ELF-1 (cell line): ENCODE results near the gene TMTC1.
"Not testable (repeated sequence)": the region's sequence is repeated elsewhere in the genome, so short reads cannot be mapped to it uniquely, and the experiment has no call there.

Experiments used
- DNase-seq: peaks from one replicate; pipeline ENCODE4 v3.0.0-alpha.2; 2016; ENCODE audit warnings: low read depth, low spot score

TMTC1 gene

DNA sequence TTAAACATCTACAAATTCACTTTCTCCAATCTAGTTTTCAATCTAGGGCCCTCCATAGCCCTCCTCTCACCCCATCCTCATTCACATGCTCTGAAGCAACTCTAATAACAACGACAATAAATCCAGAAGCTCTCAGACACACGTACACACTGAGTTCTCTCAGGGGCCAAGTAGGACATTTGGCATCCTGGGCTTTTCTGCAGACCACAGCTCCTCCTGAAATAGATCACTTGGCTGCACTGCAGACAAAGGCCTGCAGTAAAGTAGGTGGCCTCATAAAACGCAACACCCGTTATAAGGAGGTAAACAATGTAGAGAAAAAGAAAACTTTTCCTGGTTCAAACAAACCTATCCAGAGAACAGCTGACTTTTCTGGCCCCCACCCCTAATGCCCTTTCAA, 111.2 kb downstream of the TMTC1 start:
- DNase-seq, result no peak

DNA sequence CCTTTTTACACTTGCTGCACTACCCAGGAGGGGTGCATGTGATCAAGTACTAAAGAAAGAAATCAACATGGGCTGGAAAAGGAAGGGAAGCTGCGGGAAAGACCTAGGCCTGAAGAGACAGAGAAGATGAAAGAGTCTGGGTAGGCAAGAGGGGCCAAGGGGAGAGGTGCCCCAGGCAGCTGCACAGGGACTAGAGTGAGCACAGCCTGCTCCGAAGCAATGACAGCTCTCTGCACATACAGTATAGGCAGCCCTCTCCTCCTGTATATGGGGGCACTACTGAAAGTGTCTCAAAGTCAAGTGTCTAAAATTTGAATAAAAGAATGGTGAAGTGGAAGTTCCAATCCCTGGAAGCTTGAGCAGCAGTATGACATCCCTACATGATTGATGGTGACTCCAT, 112.0 kb downstream of the TMTC1 start:
- DNase-seq, result no peak

DNA sequence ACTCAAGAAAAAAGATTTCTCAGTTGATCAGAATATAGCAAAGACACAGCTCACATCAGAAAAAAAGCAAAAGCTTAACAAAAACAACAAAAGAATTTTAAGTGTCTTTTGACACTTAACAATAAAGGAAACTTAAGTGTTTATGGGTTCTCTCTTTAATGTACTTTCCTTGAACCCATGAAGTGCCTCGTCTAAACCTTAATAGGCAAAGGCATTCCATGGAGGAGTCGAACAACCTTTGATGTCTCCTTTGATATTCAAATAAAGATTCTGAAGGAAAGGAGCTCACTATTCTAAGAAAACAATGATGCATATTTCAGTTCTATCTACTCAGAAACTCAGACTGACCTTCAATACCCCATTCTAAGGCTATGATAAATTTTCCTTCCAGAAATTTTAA, 116.7 kb downstream of the TMTC1 start:
- DNase-seq, result no peak

DNA sequence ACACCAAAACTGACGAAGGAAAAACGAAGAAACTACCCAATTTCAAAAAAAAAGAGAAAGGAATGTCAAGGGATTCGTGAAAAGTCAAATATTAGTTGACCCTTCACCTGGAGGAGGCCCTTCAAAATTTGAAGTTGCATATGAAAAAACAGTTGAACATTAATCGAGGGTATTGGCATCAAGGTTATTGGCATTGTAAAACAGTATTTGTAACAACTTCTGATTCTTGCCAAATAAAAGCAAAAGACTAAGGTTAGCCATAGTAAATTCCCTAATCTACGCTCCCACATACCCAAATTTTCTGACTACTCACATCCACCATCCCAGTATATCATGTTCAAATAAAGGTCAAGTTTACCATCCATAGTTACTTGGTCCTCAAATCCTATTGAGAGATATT, 118.6 kb downstream of the TMTC1 start:
- no peak for DNase-seq

DNA sequence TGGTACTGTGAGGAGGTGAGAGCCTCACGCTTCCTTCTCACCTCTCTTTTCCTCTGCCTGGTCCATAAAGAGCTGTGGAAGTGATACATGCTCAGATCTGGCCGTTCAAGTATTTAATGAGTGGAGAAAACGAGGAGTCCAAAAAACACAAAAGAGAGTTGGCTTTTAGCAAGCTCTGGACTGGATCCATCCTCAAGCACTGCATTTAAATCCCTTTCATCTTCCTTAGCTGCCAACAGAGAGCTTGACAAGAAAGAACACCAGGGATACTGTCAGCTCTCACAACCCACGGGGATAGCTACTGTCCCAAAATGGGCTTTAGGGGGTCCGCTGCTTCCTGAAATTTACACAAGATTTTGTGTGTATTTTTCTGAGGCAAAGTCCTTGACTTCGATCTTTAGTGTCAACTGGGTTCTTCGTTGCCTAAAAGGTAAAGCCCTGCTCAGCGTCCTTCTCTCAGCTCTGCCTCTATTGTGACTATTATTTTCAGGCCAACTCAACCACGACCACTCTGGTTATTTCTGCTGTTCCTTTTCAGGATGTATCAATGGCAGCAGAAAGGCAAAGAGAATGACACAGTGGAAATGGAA, 120.9 kb downstream of the TMTC1 start:
- DNase-seq, result no peak

GRCh38 chr12:29660847-29661246, 122.9 kb downstream of the TMTC1 start:
- DNase-seq, result no peak

- no peak for DNase-seq
Observed at GRCh38 chr12:29656762-29657538, 126.8 kb downstream of the TMTC1 start.

DNA sequence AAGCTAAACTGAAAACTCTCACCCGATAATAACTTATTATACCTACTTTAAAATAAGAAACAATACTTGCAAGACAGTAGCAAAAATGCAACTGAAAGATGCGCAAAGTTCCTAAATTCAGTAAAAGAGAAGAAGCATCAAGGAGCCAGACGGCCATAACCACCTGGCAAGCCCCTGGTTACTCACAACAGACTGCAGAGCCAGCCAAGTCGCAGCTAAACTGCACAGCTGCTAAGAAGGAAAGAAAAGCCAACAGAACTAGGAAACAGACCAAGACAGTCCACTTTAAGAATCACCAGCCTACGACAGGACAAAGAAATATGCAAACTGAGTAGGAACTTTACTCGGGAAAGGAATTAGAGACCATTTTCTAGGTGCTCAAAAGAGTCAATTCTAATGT, 127.9 kb downstream of the TMTC1 start:
- DNase-seq, result no peak

DNA sequence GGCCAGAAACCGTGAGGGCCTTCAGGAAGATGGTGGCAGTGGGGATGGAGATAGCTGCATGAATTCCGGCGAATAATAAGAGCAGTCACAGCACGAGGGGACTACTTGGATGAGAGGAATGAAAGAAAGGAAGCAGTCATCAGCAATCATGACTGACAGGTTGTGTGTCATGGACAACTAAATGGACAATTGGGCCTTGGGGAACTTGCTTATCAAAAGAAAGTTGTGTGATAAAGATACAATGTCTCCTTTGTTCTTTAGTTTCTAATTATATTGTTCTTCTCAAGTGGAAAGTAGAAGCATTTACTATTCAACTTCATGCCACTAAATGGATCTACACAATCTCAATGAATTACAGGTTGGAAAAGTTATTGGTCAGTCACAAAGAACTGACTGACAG, 130.5 kb downstream of the TMTC1 start:
- DNase-seq, result no peak

GRCh38 chr12:29650371-29650770, 133.4 kb downstream of the TMTC1 start:
- no peak for DNase-seq

GRCh38 chr12:29649722-29650121, 134.0 kb downstream of the TMTC1 start:
- DNase-seq, result no peak

- DNase-seq, result no peak
Observed at GRCh38 chr12:29644536-29645162, 139.1 kb downstream of the TMTC1 start.

DNA sequence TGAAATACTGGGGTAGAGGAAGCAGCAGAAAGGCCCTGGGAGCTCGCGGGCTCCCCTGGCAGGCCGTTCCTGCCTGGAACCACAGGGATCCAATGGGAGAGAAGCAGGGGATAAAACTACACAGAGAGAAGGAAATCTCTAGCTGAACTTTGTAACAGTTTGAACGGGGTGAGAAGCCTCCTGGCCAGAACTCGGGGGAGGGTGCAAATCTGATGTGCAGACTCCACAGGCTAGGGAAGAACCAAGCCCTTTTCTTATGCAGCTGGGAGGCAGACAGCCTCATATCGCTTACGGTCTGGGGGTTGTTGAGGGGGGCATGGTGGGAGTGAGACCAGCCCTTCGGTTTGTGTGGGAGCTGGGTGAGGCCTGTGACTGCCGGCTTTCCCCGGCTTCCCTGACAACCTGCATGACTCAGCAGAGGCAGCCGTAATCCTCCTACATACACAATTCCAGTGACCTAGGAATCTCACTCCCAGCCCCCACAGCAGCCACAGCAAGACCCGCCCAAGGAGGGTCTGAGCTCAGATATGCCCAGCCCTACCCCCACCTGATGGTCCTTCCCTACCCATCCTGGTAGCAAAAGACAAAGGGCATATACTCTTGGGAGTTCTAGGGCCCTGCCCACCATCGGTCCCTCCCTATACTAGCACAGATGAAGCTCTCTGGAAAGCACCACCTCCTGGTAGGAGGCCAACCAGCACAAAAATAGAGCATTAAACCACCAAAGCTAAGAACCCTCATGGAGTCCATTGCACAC, 143.0 kb downstream of the TMTC1 start:
- DNase-seq, result peak; percentile 88

GRCh38 chr12:29639893-29640495, 143.7 kb downstream of the TMTC1 start:
- DNase-seq, result peak; percentile 15

DNA sequence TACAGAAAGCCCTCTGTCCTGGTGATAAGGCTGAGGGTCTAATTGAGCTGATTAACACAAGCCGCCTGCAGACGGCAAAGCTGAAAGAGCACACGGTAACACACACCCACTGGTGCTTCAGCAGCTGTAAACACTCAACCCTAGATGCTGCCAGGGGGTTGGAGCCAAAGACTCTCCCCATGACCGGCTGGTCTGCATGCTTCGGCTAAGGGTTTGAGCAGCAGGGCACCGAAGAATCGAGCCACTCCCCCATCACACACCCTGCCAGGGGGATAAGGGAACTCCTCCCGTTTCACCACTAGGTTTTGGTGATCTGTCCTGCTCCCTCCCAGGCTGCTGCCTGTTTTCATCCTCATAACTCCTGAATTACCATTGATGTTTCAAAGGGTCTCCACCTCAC, 145.2 kb downstream of the TMTC1 start:
- DNase-seq, result peak; percentile 17

GRCh38 chr12:29634057-29634456, 149.7 kb downstream of the TMTC1 start:
- no peak for DNase-seq

GRCh38 chr12:29630164-29630563, 153.6 kb downstream of the TMTC1 start:
- not testable (repeated sequence) for DNase-seq

- no peak for DNase-seq
Observed at GRCh38 chr12:29627221-29627620, 156.5 kb downstream of the TMTC1 start.

DNA sequence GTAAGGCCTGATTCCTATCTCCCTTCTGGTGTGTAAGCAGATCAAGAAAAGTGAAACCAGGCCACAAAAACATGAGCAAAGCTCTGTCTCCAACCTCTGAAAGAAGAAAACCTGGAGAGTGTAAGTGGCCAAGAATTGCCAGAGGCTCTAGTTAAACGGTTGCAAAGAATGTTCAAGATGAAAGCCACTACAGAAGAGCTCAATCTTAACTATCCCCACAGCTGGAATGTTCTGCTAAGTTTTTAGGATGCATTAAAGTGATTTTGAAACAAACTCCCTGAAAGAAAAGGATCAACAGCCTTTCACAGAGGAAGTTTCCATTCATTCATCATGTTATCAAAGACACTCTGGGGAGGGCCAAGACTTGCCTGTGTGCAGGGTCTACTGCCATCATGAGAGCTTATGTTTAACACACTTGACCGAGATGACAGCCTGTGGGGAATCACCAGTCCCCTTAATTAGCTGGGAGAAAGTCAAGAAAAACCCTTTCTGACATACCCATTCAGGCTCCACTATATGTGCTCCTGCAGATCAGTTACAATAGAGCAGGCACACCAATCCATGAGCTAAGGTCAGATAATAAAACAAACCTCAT, 158.3 kb downstream of the TMTC1 start:
- DNase-seq, result peak; percentile 81

- no peak for DNase-seq
Observed at GRCh38 chr12:29622251-29622650, 161.5 kb downstream of the TMTC1 start.

DNA sequence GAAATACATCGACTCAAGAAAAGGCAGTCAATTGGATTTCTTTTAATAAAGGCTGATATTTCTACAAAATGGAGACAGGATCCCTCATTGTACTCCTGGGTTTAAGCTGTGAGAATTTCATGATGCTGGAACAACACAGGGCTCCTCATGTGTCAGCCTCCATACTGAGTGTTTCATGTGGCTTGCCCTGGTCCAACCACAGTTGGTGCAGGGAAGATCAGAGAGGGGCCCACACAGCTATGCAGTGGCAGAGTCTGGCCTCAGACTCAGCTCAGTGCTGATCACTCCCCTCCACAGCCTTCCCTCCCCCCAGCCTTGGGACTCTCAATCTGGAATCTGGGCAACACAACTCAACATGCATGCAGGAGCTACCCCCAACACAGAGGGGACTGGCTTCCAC, 163.7 kb downstream of the TMTC1 start:
- no peak for DNase-seq
